GM12872 (cell line): Measurements from ENCODE around the gene KRTAP19-6.

Experiments
- TF ChIP-seq, protein P1 (sequence below): IDR thresholded peaks from 3 replicates; pipeline ENCODE4 v1.5.1; 2011; ENCODE audit warnings: low read depth, mild to moderate bottlenecking, low read length, moderate library complexity; ENCODE audit not compliant: insufficient read depth

The KRTAP19-6 gene

GRCh38 chr21:30505621-30506205 lies 36.0 kb downstream of the KRTAP19-6 start:
- TF ChIP-seq, protein P1, sequence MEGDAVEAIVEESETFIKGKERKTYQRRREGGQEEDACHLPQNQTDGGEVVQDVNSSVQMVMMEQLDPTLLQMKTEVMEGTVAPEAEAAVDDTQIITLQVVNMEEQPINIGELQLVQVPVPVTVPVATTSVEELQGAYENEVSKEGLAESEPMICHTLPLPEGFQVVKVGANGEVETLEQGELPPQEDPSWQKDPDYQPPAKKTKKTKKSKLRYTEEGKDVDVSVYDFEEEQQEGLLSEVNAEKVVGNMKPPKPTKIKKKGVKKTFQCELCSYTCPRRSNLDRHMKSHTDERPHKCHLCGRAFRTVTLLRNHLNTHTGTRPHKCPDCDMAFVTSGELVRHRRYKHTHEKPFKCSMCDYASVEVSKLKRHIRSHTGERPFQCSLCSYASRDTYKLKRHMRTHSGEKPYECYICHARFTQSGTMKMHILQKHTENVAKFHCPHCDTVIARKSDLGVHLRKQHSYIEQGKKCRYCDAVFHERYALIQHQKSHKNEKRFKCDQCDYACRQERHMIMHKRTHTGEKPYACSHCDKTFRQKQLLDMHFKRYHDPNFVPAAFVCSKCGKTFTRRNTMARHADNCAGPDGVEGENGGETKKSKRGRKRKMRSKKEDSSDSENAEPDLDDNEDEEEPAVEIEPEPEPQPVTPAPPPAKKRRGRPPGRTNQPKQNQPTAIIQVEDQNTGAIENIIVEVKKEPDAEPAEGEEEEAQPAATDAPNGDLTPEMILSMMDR, result peak; percentile 42; the same call in 2 of the 3 replicates

GRCh38 chr21:30502041-30502440 lies 39.6 kb downstream of the KRTAP19-6 start, which contains the start of gene KRTAP19-5:
Gene KRTAP19-5 (minus strand): TSS chr21:30502141. CDS start chr21:30502090, 51 bp downstream.
- TF ChIP-seq, protein P1, result no peak

DNA sequence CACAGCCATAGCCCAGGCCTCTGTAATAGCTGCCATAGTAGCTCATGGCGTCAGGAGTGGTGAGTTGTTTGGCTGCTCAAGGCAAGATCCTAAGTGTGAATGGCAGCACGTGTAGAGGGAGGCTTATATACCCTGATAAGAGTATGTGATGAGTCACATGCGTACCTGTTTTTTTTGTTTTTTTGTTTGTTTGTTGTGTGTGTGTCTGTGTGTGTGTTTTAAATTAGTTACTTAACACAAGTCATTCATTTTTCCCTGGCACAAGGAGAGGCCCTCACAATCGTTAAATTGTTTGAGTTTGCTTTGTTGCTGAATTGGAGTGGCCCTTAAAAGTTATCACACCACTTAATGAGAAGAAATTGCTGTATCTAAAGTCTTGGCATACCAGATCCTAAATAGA lies 44.6 kb downstream of the KRTAP19-6 start, which contains the start of gene KRTAP19-4:
Gene KRTAP19-4, minus strand, starts transcription at position 101 of the 400 bp plus-strand sequence. Its CDS starts 55 bp downstream, at position 46.
- TF ChIP-seq, protein P1, result no peak

DNA sequence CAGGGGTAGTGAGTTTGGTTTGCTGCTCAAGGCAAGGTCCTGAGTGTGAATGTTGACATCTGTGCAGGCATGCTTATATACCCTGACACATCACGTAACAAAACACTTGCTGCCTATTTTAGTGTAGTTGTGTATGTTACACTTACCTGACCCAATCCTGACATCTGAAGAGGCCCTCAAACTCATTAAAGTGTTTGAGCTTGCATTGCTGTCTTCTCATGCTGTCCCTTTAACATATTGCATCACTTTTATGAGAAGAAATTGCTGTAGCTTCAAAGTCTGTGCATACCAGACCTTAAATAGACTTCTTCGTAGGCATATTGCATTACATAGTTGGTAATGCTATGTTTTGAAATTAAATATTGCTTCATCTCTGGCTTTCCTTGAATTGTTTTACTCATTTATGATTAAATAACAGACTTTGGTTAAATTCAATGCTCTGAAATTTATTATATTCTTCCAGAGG lies 49.7 kb downstream of the KRTAP19-6 start, which contains the start of gene KRTAP19-3:
Gene KRTAP19-3, minus strand, starts transcription at position 51 of the 466 bp plus-strand sequence. CDS start 56 bp downstream, outside the sequence.
- TF ChIP-seq, protein P1, result no peak
